Muscle of leg (tissue), 11 donors: ENCODE measurements around the gene CASP9. TPM values are rescaled to one million over a fixed set of nuclear protein-coding genes. Genes with fewer than 3 reads are reported as not detected.
"Not testable (repeated sequence)": the region's sequence is repeated elsewhere in the genome, so short reads cannot be mapped to it uniquely, and the experiment has no call there.

ENCODE experiments used
- DNase-seq: peaks from one replicate; pipeline ENCODE4 v3.0.0; 2013
- H3K27ac ChIP-seq: one replicate; pipeline ENCODE4 v1.5.1; 2013; ENCODE audit warnings: mild to moderate bottlenecking, low read length, control low read depth
- H3K27me3 ChIP-seq: one replicate; pipeline ENCODE4 v1.6.1; 2013; ENCODE audit warnings: low read length; ENCODE audit not compliant: control insufficient read depth, insufficient read depth
- H3K36me3 ChIP-seq: one replicate; pipeline ENCODE4 v1.6.1; 2013; ENCODE audit warnings: low read length; ENCODE audit not compliant: control insufficient read depth, insufficient read depth
- H3K4me1 ChIP-seq: one replicate; pipeline ENCODE4 v1.6.1; 2013; ENCODE audit warnings: low read length; ENCODE audit not compliant: control insufficient read depth, insufficient read depth
- H3K4me3 ChIP-seq: one replicate; pipeline ENCODE4 v1.5.1; 2013; ENCODE audit warnings: low read length, control low read depth
- H3K9me3 ChIP-seq: replicated peaks from 2 replicates; pipeline ENCODE4 v1.6.1; 2013; ENCODE audit warnings: low read depth, low read length; ENCODE audit not compliant: control insufficient read depth
- whole genome bisulfite sequencing: methylation state at CpG from one replicate; pipeline ENCODE4 v1.1.5; 2013; ENCODE audit warnings: missing lambda C conversion rate; ENCODE audit not compliant: insufficient coverage; 5-methylcytosine and 5-hydroxymethylcytosine counted together
- polyA plus RNA-seq, 8 donors: library from polyadenylated mRNA; unstranded; fragments of 120-200 nt; gene quantifications; one replicate each; pipeline versions ENCODE4 v1.2.1 to v1.2.3, GENCODE V29; 2013; ENCODE audit warnings: inconsistent platforms in 1 of 8, low replicate concordance in 1 of 8; ENCODE audit not compliant: insufficient read length in 8 of 8, insufficient read depth in 1 of 8
- total RNA-seq: library from RNA; stranded (reverse); fragments of 120-200 nt; gene quantifications from one replicate; pipeline ENCODE4 v1.2.4, GENCODE V29; 2013

CASP9 gene
- total and polyA plus RNA-seq, 9 donors = 9.4 to 21.4 (median 18.3) TPM

GRCh38 chr1:15471067-15471466, 52.9 kb downstream of the CASP9 start:
- not testable (repeated sequence) for H3K27me3 ChIP-seq, H3K27ac ChIP-seq, DNase-seq, H3K4me3 ChIP-seq, H3K36me3 ChIP-seq, H3K9me3 ChIP-seq
- WGBS = 79% methylated on average over 4 of the region's 5 CpGs
- H3K4me1 ChIP-seq = peaks cover 33% of the 10 kb centered on the region

DNA sequence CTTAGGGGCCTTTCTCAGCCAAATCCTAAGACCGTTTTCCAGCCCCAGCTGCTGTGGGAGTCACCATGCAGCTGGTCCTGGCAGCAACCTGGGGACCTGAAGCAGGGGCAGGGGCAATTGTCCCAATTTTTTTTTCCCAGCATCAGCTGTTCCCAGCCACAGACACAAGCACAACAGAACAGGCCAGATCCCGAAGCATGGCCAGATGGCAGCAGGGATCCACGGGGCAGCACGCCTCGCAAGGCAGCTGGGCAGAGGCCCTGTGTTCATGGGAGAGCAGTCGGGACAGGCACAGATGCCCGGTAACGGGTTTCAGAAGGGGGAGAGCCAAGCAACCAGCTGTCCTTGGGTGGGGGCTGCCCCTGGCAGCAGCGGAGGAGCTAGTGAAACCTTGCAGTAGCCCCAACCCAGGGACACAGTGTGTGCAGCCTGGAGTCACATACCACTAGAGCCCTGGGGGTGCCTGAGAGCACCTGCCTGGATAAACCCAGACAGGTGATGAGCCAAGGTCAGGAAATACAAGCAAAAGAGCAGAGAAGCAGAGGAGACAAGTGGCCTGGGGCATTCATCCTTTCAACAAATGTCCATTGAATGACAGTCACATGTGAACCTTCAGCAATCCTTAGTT, 54.1 kb downstream of the CASP9 start:
- not testable (repeated sequence) for H3K4me3 ChIP-seq, H3K27me3 ChIP-seq, H3K36me3 ChIP-seq, H3K9me3 ChIP-seq
- Histone ChIP-seq H3K27ac (peak overlapping the region; percentile 55), H3K4me1 (peaks cover 32% of the 10 kb centered on the region)
- peak; percentile 91 for DNase-seq
- 65% methylated on average over 7 of the region's 9 CpGs for WGBS

DNA sequence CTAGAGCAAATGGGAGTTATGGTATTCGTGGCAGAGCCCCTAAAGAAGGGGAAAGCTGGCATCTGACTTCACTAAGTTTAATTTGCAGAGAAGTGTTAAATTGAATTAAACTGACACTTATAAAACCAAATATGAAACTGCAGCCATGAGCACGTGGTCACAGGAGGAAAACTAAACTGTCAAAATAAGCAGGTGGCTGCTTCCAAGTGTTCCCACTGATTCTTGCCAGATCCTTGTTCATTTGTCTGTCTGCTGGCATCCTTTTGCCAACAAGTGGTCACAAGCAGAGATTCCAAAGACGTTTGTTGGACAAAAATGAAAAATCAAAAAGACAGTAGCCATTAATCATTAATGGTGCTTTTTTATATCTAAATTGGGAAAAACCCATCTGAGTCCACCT, 54.7 kb downstream of the CASP9 start:
- Histone ChIP-seq H3K36me3 (no peaks in the 10 kb centered on the region), H3K4me3 (no peak overlapping the region), H3K27me3 (no peaks in the 10 kb centered on the region), H3K9me3 (no peaks in the 10 kb centered on the region), H3K4me1 (peaks cover 32% of the 10 kb centered on the region), H3K27ac (peak overlapping the region; percentile 55)
- 33% methylated on average over 1 of the region's 3 CpGs for WGBS
- no peak for DNase-seq

DNA sequence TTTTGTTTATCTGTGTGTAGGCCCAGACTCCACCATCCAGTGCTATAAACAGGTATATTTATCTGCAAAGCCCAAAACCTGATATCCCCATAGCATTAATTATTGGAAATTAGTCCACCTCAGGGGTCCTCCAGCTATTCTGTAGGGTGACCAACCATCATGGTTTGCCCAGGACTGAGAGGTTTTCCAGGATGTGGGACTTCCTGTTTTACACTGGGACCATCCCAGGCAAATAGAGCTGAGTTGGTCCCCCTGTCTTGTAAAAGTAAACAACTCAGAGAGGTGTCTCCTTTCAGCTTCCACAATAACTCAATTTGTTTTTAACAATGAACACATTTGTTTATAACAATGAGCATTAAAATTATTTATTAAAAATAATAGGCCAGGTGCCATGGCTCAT, 55.9 kb downstream of the CASP9 start:
- Histone ChIP-seq H3K27ac (no peak overlapping the region), H3K27me3 (no peaks in the 10 kb centered on the region), H3K4me1 (peaks cover 37% of the 10 kb centered on the region), H3K9me3 (no peaks in the 10 kb centered on the region), H3K36me3 (no peaks in the 10 kb centered on the region), H3K4me3 (no peak overlapping the region)
- DNase-seq = no peak

GRCh38 chr1:15466955-15467625, 56.9 kb downstream of the CASP9 start:
- H3K9me3 ChIP-seq, DNase-seq, H3K36me3 ChIP-seq, H3K27ac ChIP-seq, H3K27me3 ChIP-seq, H3K4me3 ChIP-seq: not testable (repeated sequence)
- 87% methylated on average over 14 of the region's 22 CpGs for WGBS
- peaks cover 37% of the 10 kb centered on the region for H3K4me1 ChIP-seq

DNA sequence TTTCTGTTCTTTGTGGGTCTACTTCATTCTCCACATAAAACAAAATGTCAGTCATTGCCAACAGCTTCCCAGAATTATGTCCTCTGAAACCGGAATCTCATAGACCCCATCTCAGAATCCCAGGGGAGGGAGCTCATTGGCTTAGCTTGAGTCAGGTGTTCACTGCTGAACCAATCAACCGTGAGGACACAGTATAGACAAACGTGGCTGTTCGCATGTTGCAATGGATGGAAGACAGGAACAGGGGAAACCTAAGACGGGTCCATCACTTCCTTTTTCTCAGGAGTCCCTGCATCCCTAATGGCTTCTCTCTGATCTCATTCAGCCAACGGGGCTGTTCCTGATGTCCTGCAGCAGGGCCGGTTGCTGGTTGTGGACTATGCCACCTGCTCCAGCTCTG, 58.3 kb downstream of the CASP9 start:
- H3K27ac ChIP-seq = no peak overlapping the region

GRCh38 chr1:15463926-15464322, 60.1 kb downstream of the CASP9 start:
- peaks cover 26% of the 10 kb centered on the region for H3K4me1 ChIP-seq
- H3K27ac ChIP-seq, DNase-seq, H3K4me3 ChIP-seq, H3K9me3 ChIP-seq, H3K36me3 ChIP-seq, H3K27me3 ChIP-seq: not testable (repeated sequence)
- 100% methylated on average over 1 of the region's 5 CpGs for WGBS

More for the DNA sequence above, 58.3 kb downstream of the CASP9 start:
- Histone ChIP-seq H3K27me3 (no peaks in the 10 kb centered on the region), H3K4me1 (peaks cover 34% of the 10 kb centered on the region), H3K36me3 (no peaks in the 10 kb centered on the region), H3K4me3 (no peak overlapping the region), H3K9me3 (no peaks in the 10 kb centered on the region)
- WGBS = 53% methylated on average over 4 of the region's 7 CpGs
- no peak for DNase-seq

DNA sequence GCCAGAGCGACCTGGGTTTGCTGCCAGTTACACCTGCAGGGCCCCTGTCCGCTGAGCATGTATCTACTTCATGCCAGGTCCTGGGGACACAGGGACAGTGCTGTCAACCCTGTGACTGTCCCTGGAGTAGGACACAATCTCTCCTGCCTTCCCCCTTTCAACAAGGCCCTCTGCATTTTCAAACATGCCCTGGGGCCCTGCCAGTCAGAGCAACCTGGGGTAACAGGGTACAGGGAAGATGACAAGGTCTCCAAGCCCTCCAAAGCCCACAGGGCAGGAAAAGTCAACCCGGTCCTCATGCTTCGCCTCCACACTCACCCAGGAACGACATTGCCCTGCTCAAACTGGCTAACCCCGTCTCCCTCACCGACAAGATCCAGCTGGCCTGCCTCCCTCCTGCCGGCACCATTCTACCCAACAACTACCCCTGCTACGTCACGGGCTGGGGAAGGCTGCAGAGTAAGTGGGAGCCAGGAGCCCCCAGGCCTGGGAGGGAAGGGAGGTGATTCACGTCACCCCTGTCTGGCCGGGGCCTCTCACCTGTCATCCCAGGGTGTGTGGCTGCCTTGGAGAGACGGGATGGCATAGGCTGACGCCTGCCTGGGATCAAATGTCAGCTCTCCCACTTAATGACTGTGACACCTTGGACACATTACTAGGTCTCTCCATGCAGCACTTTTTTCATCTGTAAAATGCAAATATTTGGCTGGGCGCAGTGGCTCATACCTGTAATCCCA, 60.8 kb downstream of the CASP9 start:
- peaks cover 22% of the 10 kb centered on the region for H3K4me1 ChIP-seq
- not testable (repeated sequence) for DNase-seq, H3K27me3 ChIP-seq, H3K27ac ChIP-seq, H3K4me3 ChIP-seq, H3K9me3 ChIP-seq, H3K36me3 ChIP-seq
- WGBS = 65% methylated on average over 3 of the region's 15 CpGs

GRCh38 chr1:15460708-15461095, 63.3 kb downstream of the CASP9 start:
- no peaks in the 10 kb centered on the region for H3K27me3 ChIP-seq
- no peak for DNase-seq
- H3K9me3 ChIP-seq = no peaks in the 10 kb centered on the region
- H3K4me1 ChIP-seq = peaks cover 10% of the 10 kb centered on the region
- WGBS = 88% methylated on average over 1 of the region's 9 CpGs
- no peak overlapping the region for H3K4me3 ChIP-seq
- H3K27ac ChIP-seq = no peak overlapping the region
- H3K36me3 ChIP-seq = no peaks in the 10 kb centered on the region

DNA sequence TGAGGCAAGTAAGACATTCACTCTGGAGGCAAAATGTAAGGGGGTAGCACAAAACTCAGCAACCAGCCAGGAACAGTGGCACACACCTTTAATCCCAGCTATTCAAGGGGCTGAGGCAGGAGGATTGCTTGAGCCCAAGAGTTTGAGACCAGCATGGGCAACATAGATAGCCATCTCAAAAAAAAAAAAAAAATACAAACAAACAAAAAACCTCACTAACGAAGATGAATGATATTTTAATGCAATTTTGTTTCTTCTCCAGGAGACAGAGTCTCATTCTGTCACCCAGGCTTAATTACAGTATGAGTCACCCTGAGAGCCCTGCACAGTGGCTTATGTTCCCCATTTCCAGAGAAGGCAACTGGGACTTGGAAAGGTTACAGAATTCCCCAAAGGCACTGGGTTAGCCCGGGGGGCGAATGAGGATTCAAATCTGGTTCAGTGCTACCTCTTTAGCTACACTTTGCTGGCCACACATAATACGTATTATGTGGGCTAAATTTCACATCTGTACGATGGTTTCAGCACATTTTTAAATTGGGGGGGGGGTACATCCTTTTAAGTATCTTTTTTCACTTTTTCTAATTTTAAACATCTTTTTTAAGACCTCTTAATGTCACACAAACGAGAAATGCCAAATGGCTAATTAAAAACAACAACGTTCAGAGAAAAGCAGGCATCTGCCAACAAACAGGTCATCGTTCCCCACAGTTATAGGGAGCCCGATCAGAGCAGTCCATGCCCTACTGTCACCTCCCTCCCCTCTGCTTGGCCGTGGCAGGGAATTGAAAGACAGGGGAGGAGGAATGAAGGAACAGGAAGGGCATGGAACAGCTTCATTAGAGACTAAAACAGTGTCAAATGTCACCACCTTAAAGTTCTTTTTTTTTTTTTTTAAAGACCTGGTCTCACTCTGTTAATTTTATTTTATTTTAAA, 64.0 kb downstream of the CASP9 start:
- no peak overlapping the region for H3K27ac ChIP-seq
- H3K9me3 ChIP-seq = no peaks in the 10 kb centered on the region
- peaks cover 10% of the 10 kb centered on the region for H3K4me1 ChIP-seq
- H3K27me3 ChIP-seq = no peaks in the 10 kb centered on the region
- 40% methylated on average over 4 of the region's 10 CpGs for WGBS
- DNase-seq = no peak
- no peaks in the 10 kb centered on the region for H3K36me3 ChIP-seq
- no peak overlapping the region for H3K4me3 ChIP-seq
